HG03159 (cell line): ENCODE results near the gene ANKHD1.

ENCODE experiments used
- ATAC-seq: cut with Tn5 transposase; IDR thresholded peaks from one replicate; pipeline ENCODE4 v1.9.1; 2021; ENCODE audit warnings: mild to moderate bottlenecking, moderate library complexity; ENCODE audit not compliant: unreplicated experiment

ANKHD1 gene

GRCh38 chr5:140509898-140510297, 108.3 kb downstream of the ANKHD1 start:
- no peak for ATAC-seq

DNA sequence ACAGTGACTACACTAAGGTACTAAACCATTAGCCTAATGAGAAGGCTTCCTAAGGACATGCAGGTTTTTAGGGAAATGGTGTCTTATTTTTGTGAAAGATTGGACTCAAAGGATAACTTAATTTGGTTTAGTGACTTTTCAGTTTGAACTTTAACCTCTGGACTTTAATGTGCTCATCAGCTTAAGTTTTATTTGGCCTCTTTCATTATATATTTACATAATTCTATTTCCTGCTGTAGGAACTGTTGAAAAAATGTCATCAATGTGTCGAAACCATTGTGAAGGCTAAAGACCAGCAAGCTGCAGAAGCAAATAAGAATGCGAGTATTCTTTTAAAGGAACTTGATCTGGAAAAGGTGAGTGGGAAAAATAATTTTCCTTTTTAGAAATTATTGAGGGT, 111.5 kb downstream of the ANKHD1 start:
- no peak for ATAC-seq

GRCh38 chr5:140524003-140524402, 122.4 kb downstream of the ANKHD1 start:
- no peak for ATAC-seq

GRCh38 chr5:140540227-140540626, 138.6 kb downstream of the ANKHD1 start:
- no peak for ATAC-seq

DNA sequence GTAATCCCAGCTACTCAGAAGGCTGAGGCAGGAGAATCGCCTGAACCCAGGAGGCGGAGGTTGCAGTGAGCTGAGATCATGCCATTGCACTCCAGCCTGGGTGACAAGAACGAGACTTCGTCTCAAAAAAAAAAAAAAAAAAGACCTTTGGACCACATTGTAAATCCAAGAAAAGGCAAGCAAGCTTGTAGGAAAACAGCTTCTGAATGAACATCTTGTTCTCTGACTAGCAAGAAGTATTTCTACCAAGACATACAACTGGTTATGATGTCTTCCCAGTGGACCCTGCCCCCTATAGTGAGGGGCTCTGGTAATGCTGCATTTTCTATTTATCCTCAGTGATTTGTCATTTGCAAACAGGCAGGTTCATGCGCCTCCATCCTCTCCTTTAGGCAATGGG, 141.3 kb downstream of the ANKHD1 start:
- no peak for ATAC-seq

DNA sequence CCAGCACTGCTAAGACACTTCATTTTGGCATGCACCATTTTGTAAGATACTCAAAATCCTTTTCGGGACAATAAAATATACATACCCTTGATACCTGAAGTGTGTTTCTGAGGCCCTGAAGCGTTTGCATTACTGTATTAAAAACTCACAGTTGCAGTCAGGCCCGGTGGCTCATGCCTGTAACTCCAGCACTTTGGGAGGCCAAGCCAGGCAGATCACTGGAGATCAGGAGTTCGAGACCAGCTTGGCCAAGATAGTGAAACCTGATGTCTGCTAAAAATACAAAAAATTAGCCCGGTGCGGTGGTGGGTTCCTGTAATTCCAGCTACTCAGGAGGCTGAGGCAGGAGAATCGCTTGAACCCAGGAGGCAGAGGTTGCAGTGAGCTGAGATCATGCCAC, 143.4 kb downstream of the ANKHD1 start:
- ATAC-seq: no peak

- no peak for ATAC-seq
These were observed 144.0 kb downstream of the ANKHD1 start for GRCh38 chr5:140545606-140546005.

DNA sequence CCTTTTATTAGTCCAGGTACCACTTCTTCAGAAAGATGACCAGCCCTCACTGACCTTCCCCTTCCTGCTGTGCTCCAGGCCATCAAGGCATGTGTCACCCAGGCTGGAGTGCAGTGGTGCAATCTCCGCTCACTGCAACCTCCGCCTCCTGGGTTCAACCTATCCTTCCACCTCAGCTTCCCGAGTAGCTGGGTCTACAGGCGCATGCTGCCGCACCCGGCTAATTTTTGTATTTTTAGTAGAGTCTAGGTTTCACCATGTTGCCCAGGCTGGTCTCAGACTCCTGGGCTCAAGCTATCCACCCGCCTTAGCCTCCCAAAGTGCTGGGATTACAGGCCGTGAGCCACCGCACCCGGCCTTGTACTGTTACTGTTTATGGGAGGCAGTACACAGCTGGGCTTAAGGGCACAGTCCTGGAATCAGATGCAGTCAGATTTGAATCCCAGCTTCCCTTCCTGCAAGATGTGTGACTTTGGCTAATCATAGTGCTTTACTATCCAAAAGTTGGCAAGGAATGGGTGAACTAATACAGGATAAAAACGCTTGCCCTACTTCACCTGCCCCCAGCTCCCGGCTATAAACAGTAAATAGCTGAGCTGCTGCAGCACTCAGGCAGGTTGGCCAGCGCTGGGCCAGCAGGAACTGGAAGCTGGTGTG, 145.3 kb downstream of the ANKHD1 start:
- no peak for ATAC-seq

GRCh38 chr5:140547508-140548299, 146.1 kb downstream of the ANKHD1 start, which contains the start of gene EIF4EBP3:
Gene EIF4EBP3, plus strand, starts transcription at chr5:140547662. Its CDS starts 76 bp downstream, at chr5:140547738.
- peak; percentile 98 for ATAC-seq

GRCh38 chr5:140548300-140548688, 146.7 kb downstream of the ANKHD1 start:
- peak; percentile 3 for ATAC-seq

DNA sequence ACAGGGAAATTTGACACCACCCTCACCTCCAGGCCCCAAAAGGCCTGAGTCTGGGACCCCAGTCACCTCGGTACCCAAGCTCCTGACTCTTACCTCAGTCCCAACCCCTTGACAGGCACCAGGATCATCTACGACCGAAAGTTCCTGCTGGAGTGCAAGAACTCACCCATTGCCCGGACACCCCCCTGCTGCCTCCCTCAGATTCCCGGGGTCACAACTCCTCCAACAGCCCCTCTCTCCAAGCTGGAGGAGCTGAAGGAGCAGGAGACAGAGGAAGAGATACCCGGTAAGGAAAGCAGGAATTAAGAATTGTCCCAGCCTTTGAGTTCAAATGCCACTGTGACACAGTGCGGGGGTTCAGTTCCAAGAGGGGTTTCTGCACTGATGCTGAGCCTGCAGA, 147.2 kb downstream of the ANKHD1 start:
- ATAC-seq: no peak

DNA sequence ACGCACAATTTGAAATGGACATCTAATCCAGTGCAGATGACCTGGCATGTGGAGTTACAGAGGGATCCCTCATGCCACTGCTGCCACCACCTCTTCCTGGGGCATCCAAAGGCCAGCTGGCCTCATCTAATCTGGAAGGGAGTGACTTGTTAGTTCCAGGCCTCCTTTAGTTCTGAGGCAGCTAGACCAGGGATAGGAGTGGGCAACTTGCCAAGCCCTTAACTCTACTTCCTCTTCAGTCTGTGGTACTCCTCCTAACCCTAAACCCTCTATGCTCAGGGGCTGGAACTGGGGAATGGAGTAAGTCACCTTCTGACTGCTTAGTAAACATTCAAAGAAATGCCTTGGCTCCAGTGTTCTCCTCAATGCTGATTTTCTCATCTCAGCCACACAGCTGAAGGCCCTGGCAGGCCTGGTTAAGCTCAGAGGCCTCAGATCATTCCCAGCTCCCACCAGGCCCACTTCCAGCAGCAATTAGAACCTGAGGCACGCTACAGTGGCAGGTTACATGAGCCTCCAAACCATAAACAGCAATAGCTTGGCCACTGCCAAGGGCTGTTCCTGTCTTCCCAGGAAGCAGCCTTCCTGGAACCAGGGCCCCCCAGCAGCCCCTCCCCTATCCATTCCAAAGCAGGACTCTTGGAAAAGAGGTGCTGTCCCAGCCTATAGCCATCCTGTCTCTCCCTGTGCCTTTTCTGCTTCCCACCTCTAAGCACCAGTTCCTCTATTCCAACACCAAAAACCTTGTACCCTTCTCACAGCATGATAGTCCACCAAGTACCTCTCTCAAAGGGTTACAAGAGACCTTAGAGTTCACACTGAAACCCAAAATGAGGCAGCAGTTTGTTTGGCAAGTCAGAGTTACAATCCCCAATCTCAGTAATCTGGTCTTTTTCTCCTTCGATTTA, 147.9 kb downstream of the ANKHD1 start:
- ATAC-seq: no peak

DNA sequence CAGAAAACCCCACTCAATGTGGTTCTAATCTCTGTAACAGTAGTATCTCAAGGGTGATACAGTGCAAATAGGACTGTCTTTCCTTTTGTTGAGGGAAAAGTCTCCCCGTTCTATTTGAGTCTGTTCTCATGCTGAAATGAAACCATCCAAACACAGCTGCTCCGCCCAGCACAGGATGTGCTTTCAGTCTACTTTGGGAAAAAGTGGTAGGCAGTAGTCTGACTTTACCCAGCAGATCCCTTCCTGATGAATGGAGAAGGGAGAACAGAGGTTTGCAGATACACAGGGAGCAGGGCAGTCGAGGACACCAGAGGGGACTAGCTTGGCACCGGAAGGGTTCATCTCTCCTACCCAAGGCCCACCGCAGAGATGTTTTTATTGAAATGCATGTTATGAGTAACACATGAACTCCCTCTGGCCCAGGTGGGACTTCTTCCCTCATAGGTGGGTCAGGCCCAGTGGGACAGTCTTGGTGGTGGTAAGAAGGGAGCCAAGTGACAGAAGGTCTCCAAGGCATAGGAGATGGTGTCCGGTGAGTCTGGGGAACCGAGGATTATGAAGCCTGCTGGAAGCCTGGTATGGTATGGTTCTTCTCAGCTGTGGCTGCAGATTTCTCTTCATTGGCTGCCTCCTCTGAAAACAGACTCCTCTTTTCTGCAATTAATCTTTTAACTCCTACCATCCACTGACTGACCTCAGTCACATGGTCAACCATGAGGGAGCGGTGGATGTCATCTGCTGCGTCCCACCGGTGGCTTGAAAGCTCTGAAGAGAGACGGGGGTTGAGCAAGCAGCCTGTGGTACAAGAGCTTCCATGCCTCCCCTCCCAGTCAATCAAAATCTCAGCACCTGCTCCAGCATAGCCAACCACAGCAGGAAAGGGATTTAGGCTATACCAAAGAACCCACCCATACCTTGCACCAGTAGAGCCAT, 148.8 kb downstream of the ANKHD1 start:
- ATAC-seq: no peak

DNA sequence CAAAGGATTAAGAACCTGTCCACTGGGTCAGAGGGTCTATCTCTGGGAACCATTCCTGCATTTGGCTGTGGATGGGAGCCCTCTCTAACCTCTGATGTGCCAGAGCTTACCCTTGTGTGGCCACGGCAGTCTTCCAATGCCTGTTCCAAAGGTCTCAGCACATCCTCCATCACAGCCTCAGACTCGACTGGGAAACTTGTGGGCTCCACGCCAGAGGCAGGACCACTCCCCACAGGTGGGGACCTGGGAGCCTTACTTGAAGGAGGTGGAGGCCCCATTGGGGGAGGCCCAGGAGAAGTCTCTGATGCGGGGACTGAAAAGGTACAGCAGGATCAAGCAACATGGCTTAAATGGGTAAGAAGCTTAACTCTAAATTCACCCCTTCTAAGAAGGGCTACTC, 150.2 kb downstream of the ANKHD1 start:
- ATAC-seq: no peak

DNA sequence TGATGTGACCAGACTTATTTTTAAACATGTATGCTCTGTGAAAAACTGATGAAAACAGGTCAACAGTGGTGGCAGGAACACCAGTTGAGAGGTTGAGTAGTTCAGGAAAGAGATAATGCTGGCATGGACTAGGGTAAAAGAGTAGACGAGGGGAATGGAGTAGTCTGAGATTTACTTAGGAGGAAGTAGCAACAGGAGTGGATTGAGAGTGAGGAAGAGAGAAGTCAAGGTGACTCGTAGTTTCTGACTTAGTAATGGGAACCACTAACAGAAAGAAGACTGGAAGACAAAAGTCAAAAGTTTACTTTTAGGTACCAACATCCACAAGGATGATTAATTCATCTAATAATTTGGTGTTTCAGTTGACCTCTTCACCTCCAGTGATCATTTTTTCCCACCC, 152.0 kb downstream of the ANKHD1 start:
- ATAC-seq: no peak

DNA sequence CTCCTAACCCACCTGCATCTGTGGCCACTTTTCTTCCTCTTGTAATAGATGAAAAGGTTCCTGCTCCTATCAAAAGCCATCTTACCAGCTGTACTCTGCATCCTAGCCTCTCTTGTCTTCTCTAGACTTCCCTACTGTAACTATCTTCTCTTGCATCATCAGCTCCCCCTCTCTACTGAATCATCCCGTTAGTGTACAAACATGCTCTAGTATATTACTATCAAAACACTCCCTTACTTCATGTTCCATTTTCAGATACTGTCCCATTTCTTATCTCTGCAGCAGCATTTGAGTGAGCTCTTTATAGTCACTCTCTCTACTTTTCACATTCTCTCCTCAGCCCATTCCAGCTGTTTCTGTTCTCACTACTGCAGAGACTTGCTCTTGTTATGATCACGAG, 152.8 kb downstream of the ANKHD1 start:
- ATAC-seq: no peak

GRCh38 chr5:140555747-140556312, 154.2 kb downstream of the ANKHD1 start:
- no peak for ATAC-seq

GRCh38 chr5:140556438-140556837, 154.8 kb downstream of the ANKHD1 start:
- no peak for ATAC-seq

- ATAC-seq: peak; percentile 96
These were observed 155.6 kb downstream of the ANKHD1 start, which contains the start of gene SRA1 for GRCh38 chr5:140557136-140557805. Gene SRA1, minus strand, starts transcription at chr5:140557473. Its CDS starts 21 bp downstream, at chr5:140557452.
